GOT3 (cell line): Measurements from ENCODE around the gene DUSP8.
A peak's percentile ranks its signal among the peaks of the same experiment; 100 is the strongest.
"Not testable (repeated sequence)": the region's sequence is repeated elsewhere in the genome, so short reads cannot be mapped to it uniquely, and the experiment has no call there.

Source experiments
- DNase-seq: peaks from one replicate; lab custom pipeline; 2025; ENCODE audit warnings: mixed read lengths; lab: John Stamatoyannopoulos, UW

The DUSP8 gene, protein sequence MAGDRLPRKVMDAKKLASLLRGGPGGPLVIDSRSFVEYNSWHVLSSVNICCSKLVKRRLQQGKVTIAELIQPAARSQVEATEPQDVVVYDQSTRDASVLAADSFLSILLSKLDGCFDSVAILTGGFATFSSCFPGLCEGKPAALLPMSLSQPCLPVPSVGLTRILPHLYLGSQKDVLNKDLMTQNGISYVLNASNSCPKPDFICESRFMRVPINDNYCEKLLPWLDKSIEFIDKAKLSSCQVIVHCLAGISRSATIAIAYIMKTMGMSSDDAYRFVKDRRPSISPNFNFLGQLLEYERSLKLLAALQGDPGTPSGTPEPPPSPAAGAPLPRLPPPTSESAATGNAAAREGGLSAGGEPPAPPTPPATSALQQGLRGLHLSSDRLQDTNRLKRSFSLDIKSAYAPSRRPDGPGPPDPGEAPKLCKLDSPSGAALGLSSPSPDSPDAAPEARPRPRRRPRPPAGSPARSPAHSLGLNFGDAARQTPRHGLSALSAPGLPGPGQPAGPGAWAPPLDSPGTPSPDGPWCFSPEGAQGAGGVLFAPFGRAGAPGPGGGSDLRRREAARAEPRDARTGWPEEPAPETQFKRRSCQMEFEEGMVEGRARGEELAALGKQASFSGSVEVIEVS

DNA sequence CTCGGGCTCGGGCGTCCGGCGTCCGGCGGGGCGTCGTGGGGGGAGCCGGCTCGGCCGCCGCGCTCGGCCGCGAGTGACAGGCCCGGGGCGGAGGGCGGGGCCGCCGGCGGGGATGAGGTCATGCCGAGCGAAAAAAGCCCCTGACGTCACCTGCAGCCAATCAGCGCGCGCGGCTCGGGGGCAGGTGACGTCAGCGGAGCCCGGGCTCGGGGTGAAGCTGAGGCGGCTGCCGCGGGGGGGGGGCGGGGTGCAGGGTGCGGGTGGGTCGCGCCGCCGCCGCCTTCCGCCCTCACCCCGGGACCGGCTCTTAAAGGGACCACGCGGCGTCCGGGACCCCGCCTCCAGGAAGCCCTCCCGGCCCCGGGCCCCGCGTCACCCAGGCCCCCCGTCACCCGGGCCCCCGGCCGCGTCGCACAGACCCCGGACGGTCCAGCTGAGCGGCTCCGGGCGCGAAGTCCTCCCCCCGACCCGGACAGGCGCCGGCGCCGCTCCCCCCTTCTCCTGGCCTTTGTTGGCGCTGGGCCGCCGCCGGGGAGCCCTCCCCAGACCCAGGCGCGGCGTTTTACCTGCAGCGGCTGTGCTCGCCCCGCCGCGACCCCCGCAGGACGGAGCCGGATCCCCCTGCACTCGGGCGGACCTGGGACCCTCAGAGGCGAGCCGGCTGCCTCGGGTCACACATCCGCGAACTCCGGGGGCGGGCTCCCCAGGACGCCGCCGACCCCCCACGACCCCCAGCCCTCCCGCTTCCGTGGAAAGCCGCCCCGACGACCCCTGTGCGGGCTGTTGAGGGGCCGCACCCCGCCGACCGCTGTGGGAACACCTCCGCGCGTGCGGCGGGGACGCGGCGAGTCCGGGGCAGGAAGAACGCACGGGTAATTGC lies at the start of gene DUSP8:
Gene DUSP8, minus strand, starts transcription at position 75 of the 880 bp plus-strand sequence. CDS start 6,445 bp downstream, outside the sequence.
- DNase-seq = peak; percentile 18

DNA sequence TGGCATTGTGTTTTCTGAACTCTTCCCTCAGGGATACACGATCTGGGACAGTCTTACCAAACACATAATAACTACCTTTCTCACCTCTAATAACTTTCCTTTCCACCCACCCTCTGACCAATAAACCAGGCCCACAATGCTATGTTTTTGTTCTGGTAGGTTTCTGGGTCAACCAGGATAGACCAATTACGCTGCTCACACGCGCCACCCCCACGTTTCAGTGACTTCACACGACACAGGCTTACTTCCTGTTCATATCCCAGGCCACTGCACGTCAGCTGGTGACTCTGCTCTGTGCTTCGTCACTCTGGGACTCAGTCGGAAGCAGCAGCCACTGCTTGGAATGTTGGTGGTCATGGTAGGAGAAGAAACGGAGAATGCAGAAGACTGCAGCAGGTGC lies 47.4 kb upstream of the DUSP8 start:
- no peak for DNase-seq

DNA sequence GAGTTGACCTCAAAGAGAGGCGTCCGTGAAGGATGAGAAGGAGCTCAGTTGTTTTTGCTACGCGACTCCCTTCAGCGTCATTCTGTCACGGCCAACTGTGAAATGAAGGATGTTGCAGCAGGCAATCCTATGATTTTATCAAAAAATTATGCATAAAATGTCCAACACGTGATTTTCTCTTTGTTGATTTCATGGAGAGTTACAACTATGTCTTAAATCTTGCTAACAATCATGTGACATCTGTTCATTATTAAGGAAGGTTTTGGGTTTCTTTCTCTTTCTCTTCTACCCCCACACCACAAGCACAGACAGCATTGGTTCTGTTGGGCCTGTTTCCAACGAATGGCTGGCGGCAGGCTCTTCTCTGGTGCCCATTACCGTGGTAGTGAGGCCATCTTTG lies 46.2 kb upstream of the DUSP8 start:
- DNase-seq = no peak

DNA sequence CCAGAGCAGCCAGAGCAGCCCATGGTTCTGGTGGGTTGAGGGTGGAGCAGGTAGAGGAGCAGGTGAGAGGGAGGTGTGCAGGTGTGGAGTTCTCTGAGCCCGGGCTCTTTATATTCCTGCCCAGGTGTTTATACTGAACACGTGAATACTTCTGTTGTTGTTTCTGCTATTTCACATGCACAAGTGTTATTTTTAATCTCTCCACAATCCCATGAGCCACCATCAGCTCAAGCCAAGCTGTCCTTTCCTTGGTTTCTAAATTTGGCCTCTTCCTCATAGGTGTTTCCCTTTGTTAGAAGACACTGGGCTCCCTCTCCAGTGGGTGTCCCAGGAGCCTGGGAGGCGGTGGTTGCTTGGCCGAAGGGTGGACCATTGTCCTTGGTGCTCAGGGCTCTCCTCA lies 36.3 kb upstream of the DUSP8 start, which contains the start of gene KRTAP5-3:
Gene KRTAP5-3, minus strand, starts transcription at position 101 of the 400 bp plus-strand sequence. Its CDS starts 78 bp downstream, at position 23.
- no peak for DNase-seq

DNA sequence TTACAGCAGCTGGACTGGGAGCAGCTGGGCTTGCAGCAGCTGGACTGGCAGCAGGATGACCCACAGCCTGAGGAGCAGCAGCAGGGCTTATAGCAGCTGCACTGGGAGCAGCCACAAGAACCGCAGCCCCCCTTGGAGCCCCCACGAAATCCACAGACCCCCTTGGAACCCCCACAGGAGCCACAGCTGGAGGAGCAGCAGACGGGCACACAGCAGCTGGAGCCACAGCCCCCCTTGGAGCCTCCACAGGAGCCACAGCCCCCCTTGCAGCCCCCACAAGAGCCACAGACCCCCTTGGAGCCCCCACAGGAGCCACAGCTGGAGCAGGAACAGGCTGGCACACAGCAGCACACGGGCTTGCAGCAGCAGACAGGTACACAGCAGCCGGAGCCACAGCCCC lies 35.8 kb upstream of the DUSP8 start:
- not testable (repeated sequence) for DNase-seq

DNA sequence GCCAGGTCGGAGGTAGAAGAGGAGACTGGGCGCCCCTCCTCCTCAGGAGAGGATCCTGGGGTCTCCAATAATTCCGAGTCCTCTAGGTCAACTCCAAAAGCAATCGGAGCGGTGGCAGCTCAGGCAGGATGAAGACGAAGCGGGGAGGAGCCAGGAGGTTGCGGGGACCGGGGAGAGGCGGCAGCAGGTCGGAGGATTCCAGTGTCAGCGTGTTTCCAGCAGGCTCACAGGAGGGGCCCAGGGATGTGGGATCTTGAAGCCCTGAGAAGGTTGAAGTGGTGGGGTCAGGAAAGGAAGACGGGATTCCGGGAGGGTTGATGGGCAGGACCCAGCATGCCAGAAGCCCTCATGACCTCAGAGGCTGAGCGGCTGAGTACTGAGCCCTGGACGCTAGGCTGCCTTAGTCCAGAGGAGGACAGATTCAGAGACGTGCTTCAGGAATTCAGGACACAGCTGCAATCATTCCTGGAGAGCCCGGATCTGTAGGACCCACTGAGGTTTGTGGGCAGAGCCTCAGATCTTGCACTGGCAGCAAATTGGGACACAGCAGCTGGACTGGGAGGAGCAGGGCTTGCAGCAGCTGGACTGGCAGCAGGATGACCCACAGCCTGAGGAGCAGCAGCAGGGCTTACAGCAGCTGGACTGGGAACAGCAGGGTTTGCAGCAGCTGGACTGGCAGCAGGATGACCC lies 35.2 kb upstream of the DUSP8 start:
- DNase-seq = not testable (repeated sequence)

DNA sequence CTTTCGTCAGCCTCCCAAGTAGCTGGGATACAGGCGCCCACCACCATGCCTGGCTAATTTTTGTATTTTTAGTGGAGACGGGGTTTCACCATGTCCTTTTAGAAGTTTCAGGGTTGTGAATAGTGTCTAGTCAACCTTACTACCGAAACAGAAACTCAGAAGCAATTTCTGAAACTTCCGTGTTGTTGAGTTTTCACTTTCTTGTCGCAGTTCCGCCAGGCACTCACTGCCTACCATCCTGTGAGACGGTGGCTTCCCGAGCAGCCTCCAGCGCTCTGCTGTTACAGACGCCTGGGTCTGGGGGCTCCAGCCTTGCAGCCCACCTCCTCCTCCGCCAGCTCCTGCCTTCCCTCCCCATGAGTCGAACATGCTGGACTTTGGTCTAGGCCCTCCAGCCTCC lies 33.9 kb upstream of the DUSP8 start:
- DNase-seq = not testable (repeated sequence)

DNA sequence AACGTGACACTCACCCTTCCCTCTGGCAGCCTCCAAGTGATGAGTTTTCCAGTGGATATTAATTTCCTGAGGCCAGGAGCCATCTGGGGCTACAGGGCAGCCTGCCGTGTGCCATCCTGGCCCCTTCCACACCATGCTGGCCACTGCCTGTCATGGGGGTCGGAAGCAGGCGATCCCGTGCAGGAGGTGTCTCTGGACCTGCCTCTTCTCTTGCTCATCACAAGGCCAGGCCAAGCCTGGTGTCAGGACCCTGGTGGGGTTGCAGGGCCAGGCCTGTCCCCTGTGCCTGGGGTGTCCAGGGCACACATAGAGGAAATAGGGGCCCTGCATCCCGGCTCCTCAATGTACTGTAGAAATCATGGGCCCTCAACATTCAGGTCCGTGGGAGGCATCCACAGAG lies 32.6 kb upstream of the DUSP8 start:
- DNase-seq = no peak

DNA sequence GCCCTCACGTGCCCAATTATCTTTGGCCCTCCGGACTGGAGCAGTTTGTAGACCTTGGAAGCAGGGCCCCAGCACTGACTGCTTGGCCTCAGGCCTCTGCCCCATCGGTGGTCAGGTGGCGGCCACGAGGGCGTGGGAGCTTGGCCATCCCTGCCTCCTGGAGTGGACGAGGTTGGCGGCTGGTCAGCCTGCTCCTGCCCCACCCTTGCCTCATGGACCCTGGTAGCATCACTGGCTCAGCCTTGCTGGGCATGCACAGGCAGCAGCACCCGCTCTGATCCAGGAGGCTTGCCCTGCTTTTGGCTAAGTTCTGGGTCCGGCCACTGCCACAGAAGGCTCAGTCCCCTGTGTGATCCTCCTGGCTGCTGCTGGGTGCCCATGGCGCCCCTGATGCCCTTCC lies 32.1 kb upstream of the DUSP8 start:
- no peak for DNase-seq

DNA sequence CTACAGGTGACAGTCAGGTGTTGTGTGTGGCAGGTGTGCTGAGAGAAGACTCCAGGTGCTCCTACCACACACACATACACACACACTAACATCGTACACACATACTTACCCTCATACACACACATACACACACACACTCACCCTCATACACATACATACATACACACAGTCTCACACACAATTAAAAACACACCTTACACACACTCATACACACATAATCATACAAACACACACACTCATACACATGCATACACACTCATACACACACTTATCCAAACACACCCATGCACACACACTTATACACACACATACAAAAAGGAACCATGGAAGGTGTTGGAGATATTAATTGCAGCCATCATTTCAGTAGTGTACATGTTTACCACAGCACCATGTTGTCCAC lies 31.6 kb upstream of the DUSP8 start:
- DNase-seq = no peak

DNA sequence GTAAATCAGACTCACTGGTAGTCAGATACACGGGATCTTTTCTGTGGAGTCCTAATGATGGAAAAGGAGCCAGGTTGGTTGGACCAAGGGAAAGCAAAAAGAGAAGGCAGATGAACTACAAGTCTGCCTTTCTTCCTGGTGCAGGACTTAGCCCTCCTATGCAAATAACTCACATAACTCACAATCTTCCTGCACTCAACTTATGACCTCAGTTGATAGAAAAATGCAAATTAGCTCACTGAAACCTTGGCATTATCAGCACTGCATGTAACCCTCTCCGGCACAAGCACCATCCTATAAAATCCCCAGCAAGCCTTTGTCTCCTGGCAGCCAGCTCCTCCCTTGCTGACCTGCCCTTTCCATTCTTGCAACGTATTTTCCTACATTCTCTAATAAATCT lies 29.6 kb upstream of the DUSP8 start:
- DNase-seq = not testable (repeated sequence)

DNA sequence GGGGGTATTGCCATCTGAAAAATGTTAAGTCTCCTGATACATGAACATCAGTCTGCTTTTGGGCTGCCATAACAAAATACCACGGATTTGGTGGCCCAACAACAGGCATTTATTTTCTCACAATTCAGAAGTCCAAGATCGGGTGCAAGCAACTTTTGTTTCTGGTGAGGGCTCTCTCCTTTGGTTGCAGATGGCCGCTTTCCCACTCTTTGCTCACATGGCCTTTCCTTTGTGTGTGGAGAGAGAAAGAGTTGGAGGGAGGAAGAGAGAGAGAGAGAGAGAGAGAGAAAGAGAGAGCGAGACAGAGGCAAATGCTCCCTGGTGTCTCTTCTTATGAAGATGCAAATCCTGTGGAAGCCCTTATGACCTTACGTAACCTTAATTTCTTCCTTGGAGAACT lies 28.6 kb upstream of the DUSP8 start:
- no peak for DNase-seq

DNA sequence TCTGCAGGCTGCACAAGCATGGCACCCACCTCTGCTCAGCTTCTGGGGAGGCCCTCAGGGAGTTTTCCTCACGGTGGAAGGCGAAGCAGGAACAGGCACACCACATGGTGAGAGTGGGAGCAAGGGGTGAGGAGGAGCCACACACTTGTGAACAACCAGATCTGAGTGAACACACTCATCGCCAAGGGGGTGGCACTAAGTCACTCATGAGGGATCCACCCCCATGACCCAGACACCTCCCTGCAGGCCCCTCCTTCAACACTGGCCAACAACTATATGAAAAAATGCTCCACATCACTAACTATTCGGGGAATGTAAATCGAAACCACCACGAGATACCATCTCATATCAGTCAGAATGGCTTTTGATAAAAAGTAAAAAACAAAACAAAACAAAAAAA lies 26.7 kb upstream of the DUSP8 start:
- DNase-seq = no peak

DNA sequence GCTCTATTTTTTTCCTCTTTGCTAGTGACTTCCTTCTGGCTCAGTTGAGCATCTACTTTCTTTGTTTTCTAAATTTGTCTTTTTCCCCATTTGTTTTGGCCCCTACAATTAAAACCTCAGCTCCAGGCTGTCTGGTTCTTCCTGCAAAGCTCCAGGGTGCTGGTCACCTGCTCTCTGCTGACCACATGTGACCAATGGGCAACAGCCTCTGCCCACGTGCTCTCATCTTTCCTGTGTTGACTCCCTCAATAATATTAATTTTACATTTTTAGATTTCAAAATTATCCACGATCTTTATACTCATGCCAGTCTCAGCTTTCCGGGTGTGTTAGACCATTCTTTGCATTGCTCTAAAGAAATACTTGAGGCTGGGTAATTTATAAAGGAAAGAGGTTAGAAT lies 26.3 kb upstream of the DUSP8 start:
- DNase-seq = not testable (repeated sequence)

DNA sequence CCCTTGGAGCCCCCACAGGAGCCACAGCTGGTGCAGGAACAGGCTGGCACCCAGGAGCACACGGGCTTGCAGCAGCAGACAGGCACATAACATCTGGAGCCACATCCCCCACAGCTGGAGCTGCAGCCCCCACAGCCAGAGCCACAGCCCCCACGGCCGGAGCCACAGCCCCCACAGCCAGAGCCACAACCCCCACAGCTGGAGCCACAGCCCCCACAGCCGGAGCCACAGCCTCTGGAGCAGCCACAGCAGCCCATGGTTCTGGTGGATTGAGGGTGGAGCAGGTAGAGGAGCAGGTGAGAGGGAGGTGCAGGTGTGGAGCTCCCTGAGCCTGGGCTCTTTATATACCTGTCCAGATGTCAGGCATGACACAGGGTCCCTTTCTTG lies 25.9 kb upstream of the DUSP8 start, which contains the start of gene KRTAP5-2:
Gene KRTAP5-2, minus strand, starts transcription at position 301 of the 387 bp plus-strand sequence. Its CDS starts 44 bp downstream, at position 257.
- DNase-seq = no peak

DNA sequence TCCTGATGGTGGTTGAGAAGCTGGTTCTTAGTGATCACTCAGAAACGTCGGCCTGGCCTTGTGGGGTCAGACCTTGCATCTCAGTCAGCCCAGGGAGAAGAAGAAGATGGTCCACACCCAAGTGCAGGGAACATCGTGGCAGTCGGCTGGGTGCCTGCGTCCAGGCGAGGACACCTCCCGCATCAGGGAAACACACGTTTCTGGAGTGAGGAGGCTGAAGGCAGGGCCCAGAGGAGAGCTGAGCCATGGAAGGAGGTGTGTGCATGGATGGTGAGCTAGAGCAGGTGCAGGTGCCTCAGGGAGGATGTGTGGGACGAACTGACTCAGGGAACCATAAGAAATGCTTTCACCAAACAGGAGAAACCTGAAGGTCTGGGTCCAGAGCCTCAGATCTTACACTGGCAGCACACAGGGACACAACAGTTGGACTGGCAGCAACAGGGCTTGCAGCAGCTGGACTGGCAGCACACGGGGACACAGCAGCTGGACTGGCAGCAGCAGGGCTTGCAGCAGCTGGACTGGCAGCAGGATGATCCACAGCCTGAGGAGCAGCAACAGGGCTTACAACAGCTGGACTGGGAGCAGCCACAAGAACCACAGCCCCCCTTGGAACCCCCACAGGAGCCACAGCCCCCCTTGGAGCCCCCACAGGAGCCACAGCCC lies 25.4 kb upstream of the DUSP8 start:
- no peak for DNase-seq

DNA sequence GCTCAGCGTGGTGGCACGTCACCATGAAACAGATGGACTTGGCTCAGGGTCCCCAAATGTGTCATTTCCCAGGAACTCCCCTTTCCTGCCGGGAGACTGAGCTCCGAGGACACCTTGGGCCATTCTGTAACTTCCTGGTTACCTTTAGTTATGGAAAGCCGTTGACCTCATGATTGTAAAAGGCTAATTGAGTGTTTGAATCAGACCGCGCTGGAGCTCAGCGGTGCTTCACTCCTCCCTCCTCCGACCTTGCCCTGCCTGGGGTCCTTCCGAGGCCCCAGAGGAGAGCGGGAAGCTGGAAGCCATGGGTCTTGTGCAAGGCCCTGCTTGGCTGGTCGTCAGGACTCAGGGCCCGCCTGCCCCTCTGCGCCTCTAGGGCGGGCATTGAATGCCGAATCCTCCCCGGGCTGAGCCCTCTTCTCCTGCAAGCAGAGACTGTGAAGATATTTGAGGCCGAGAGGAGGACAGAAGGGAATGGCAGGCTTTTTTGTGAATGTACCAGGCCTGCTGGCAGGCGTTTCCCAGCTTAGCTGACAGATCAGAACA lies 24.6 kb upstream of the DUSP8 start:
- not testable (repeated sequence) for DNase-seq

DNA sequence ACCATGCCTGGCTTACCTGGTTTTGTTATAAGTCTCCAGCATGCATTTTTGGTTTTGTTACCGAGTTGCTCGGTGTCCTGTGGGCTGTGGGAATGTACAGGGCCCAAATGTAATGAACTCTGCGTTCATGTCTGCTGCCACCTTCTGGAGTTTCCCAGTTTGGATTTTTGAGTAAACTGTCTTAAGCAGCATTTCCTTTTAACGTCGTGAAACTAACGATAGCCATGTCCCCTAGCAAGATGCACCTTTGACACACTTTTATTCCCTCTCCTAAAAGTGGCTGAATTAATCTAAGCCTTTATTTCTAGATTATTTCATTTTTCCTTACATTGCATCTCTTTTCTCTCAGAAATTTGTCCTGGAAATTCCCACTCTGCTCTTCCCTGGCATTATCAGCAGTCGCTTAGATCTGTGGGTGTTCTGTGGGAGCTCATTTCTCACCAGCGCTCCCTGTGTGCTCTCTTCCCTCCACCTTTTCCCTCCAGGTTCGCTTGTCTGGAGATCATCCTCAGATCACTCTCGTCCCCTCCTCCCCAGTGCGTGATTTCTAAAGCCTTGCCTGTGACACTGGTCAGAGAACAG lies 24.0 kb upstream of the DUSP8 start:
- not testable (repeated sequence) for DNase-seq

DNA sequence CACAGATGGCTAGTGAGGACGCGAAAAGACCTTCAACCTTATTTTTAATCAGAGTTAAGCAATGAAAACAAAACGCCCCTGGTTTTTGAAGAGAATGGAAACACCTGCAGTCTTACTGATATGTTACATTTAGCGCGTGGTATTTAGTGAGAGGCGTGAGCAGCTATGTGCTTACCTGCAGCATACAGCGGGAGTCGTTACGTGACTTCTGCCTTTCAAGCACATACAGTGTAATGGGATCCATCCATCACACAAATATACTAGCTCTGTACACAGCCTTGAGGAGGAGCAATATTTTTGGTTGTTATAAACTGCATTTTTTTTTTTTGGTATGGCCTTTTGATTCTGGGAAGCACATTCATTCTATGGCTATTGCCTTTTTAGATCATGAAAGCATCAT lies 20.6 kb upstream of the DUSP8 start:
- no peak for DNase-seq

DNA sequence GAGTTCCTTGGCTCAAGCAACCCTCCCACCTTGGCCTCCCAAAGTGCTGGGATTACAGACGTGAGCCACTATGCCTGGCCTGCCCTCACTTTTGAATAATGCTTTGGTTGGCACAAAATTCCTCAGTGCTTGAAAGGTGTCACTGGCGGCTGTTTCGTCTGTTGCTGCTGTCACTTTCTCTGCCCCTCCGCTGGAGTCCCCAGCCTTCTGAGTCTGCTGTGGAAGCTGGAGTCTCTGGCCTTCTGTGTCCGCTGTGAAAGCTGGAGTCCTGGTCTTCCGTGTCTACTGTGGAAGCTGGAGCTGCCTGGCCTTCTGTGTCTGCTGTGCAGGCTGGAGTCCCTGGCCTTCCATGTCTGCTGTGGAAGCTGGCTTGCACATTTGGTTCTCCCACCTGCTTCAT lies 17.9 kb upstream of the DUSP8 start:
- no peak for DNase-seq
